GM23338 (cell line): ENCODE data around the gene IGLL5. TPM values are rescaled to one million over a fixed set of nuclear protein-coding genes. Genes with fewer than 3 reads are reported as not detected.

ENCODE experiments used
- ATAC-seq: fragments of 200-7000 bp; cut with Tn5 transposase; 3 replicates; pipeline ENCODE4 v1.9.1; 2020
- DNase-seq: peaks from one replicate; pipeline ENCODE4 v3.0.0-alpha.2; 2015; ENCODE audit warnings: low spot score
- H2AFZ ChIP-seq: fragments of 200-600 bp; sonication (generic); 2 replicates; pipeline ENCODE4 v1.8.0; 2016; ENCODE audit warnings: antibody characterized with exemption, mild to moderate bottlenecking, moderate library complexity
- H3F3A ChIP-seq: fragments of 200-600 bp; sonication (generic); replicated peaks from 2 replicates; pipeline ENCODE4 v1.8.0; 2017; ENCODE audit warnings: antibody characterized with exemption, mixed run types, low read depth
- H3K27ac ChIP-seq: fragments of 200-600 bp; sonication (generic); 2 replicates; pipeline ENCODE4 v1.6.1; 2016; ENCODE audit warnings: low read depth
- H3K27me3 ChIP-seq: fragments of 200-600 bp; sonication (generic); 2 replicates; pipeline ENCODE4 v1.8.0; 2016; ENCODE audit warnings: mild to moderate bottlenecking, mixed run types, moderate library complexity; ENCODE audit not compliant: insufficient read depth
- H3K36me3 ChIP-seq: fragments of 200-600 bp; sonication (generic); 2 replicates; pipeline ENCODE4 v1.8.0; 2016; ENCODE audit warnings: mild to moderate bottlenecking; ENCODE audit not compliant: insufficient read depth
- H3K4me1 ChIP-seq: fragments of 200-600 bp; sonication (generic); 2 replicates; pipeline ENCODE4 v1.8.0; 2016; ENCODE audit warnings: mild to moderate bottlenecking, moderate library complexity; ENCODE audit not compliant: insufficient read depth
- H3K4me2 ChIP-seq: fragments of 200-600 bp; sonication (generic); 2 replicates; pipeline ENCODE4 v1.7.1; 2017; ENCODE audit warnings: mixed run types
- H3K4me3 ChIP-seq: fragments of 200-600 bp; sonication (generic); 2 replicates; pipeline ENCODE4 v1.6.1; 2016; ENCODE audit warnings: mixed run types
- H3K79me2 ChIP-seq: fragments of 200-600 bp; sonication (generic); replicated peaks from 2 replicates; pipeline ENCODE4 v1.8.0; 2017; ENCODE audit warnings: mild to moderate bottlenecking; ENCODE audit not compliant: insufficient read depth
- H3K9me2 ChIP-seq: fragments of 200-600 bp; sonication (generic); 2 replicates; pipeline ENCODE4 v1.8.0; 2017; ENCODE audit not compliant: insufficient read depth
- H4K20me1 ChIP-seq: fragments of 200-600 bp; sonication (generic); replicated peaks from 2 replicates; pipeline ENCODE4 v1.8.0; 2017; ENCODE audit warnings: mild to moderate bottlenecking; ENCODE audit not compliant: insufficient read depth
- H3K27ac Mint-ChIP-seq: 2 replicates; pipeline ENCODE4 v1.8.0; 2020; ENCODE audit warnings: inconsistent platforms, mild to moderate bottlenecking, moderate library complexity, mixed read lengths
- H3K27me3 Mint-ChIP-seq: 3 replicates; pipeline ENCODE4 v1.8.0; 2022; ENCODE audit warnings: low read depth, mild to moderate bottlenecking, moderate library complexity, mixed read lengths, inconsistent platforms; ENCODE audit not compliant: insufficient read depth, poor library complexity
- H3K36me3 Mint-ChIP-seq: 3 replicates; pipeline ENCODE4 v1.8.0; 2021; ENCODE audit warnings: low read depth, mild to moderate bottlenecking, inconsistent platforms, moderate library complexity, mixed read lengths
- H3K4me1 Mint-ChIP-seq: 3 replicates; pipeline ENCODE4 v1.8.0; 2020; ENCODE audit warnings: mild to moderate bottlenecking, inconsistent platforms, mixed read lengths
- H3K4me3 Mint-ChIP-seq: 3 replicates; pipeline ENCODE4 v1.8.0; 2021; ENCODE audit warnings: moderate library complexity, mild to moderate bottlenecking, inconsistent platforms, mixed read lengths
- H3K9me3 Mint-ChIP-seq: 3 replicates; pipeline ENCODE4 v1.8.0; 2020; ENCODE audit warnings: moderate library complexity, mild to moderate bottlenecking, inconsistent platforms, mixed read lengths
- CREB1 ChIP-seq: fragments of 250-450 bp; sonication (Bioruptor Pico); IDR thresholded peaks from 2 replicates; pipeline ENCODE4 v1.5.0; 2020; ENCODE audit warnings: low read depth, mild to moderate bottlenecking, moderate library complexity
- EZH2 ChIP-seq: fragments of 200-600 bp; sonication (generic); IDR thresholded peaks from one replicate; pipeline ENCODE4 v1.8.0; 2017; ENCODE audit warnings: antibody characterized with exemption, mild to moderate bottlenecking, low read depth; ENCODE audit not compliant: unreplicated experiment
- EZH2phosphoT487 ChIP-seq: fragments of 200-600 bp; sonication (generic); IDR thresholded peaks from one replicate; pipeline ENCODE4 v1.8.1; 2018; ENCODE audit warnings: antibody characterized with exemption; ENCODE audit not compliant: unreplicated experiment
- JUNB ChIP-seq: IDR thresholded peaks from one replicate; pipeline ENCODE4 v1.6.1; 2016; ENCODE audit warnings: antibody characterized with exemption; ENCODE audit not compliant: unreplicated experiment
- NANOG ChIP-seq: IDR thresholded peaks from 2 replicates; pipeline ENCODE4 v1.6.1; 2016; ENCODE audit warnings: antibody characterized with exemption, borderline replicate concordance
- POLR2AphosphoS5 ChIP-seq: IDR thresholded peaks from 2 replicates; pipeline ENCODE4 v1.6.1; 2016; ENCODE audit warnings: antibody characterized with exemption, low read depth
- STAT1 ChIP-seq: IDR thresholded peaks from one replicate; pipeline ENCODE4 v1.6.1; 2016; ENCODE audit warnings: antibody characterized with exemption; ENCODE audit not compliant: unreplicated experiment
- ZNF114 ChIP-seq: fragments of 250-450 bp; sonication (Bioruptor Pico); IDR thresholded peaks from 2 replicates; pipeline ENCODE4 v1.5.0; 2020; ENCODE audit warnings: mild to moderate bottlenecking, moderate library complexity
- ZNF331 ChIP-seq: fragments of 250-450 bp; sonication (Bioruptor Pico); IDR thresholded peaks from 2 replicates; pipeline ENCODE4 v1.5.0; 2020; ENCODE audit warnings: low read depth, mild to moderate bottlenecking, moderate library complexity
- polyA plus RNA-seq: library from polyadenylated mRNA; unstranded; fragments of >200 nt; fragmentation: Nextera tagmentation; extraction: Ambion mirVana; gene quantifications from 2 replicates; pipeline ENCODE4 v1.2.1, GENCODE V29; 2016
- total RNA-seq: library from RNA; depleted of rRNA; stranded (reverse); fragments of >200 nt; shearing (Covaris generic); gene quantifications from 2 replicates; pipeline ENCODE4 v1.2.3, GENCODE V29; 2014
- TF ChIP-seq, protein P1 (sequence below): IDR thresholded peaks from 2 replicates; pipeline ENCODE4 v1.6.1; 2016; ENCODE audit warnings: antibody characterized with exemption
- TF ChIP-seq, protein P2 (sequence below): fragments of 250-450 bp; sonication (Bioruptor Pico); IDR thresholded peaks from 2 replicates; pipeline ENCODE4 v1.5.0; 2020; ENCODE audit warnings: mild to moderate bottlenecking, moderate library complexity
- TF ChIP-seq, protein P3 (sequence below): IDR thresholded peaks from one replicate; pipeline ENCODE4 v1.6.1; 2018; ENCODE audit warnings: antibody characterized with exemption; ENCODE audit not compliant: unreplicated experiment
- TF ChIP-seq, protein P4 (sequence below), 2 experiments: fragments of 200-600 bp in 1 of 2; sonication (generic) in 1 of 2; conservative IDR thresholded peaks; 2 replicates each; pipeline versions ENCODE4 v1.5.1 to v1.6.1; 2016 to 2017; ENCODE audit warnings: antibody characterized with exemption in 2 of 2, low read depth in 2 of 2, mild to moderate bottlenecking in 2 of 2, moderate library complexity in 1 of 2

Gene IGLL5
- total and polyA plus RNA-seq, 2 experiments from 2014 or later = not detected

DNA sequence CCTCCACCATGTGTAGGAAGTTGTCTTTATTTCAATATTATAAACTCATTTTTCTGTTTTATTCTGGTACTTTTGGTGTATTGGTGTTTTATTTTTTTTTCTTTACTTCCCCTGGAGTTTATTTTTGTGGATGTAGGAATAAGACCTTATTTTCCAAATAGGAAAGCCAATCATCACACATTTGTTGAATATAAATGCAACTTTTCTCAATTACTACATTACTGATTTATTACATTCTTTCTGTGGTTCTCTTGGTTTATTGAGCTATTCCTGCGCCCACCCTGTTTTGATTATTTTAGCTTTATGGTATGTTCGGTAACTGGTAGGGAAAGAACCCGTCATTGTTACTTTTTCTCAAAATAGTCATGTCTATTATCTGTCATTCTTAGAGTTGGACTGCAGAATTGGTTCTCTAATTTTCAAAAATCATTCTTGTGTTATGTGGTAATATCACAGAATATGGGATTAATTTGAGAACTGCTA is 3.6 kb downstream of the IGLL5 start:
- Histone ChIP-seq H2AFZ (no peak overlapping the region), H4K20me1 (no peaks in the 10 kb centered on the region), H3K4me1 (no peaks in the 10 kb centered on the region), H3K79me2 (no peaks in the 10 kb centered on the region), H3K4me3 (no peak overlapping the region), H3K27me3 (peaks cover 95% of the 10 kb centered on the region), H3F3A (no peaks in the 10 kb centered on the region), H3K36me3 (no peaks in the 10 kb centered on the region), H3K9me2 (no peaks in the 10 kb centered on the region), H3K27ac (no peak overlapping the region), H3K4me2 (no peak overlapping the region)
- H3K4me1 Mint-ChIP-seq = no peaks in the 10 kb centered on the region
- no peak overlapping the region for H3K27ac Mint-ChIP-seq
- DNase-seq = no peak
- no peaks in the 10 kb centered on the region; the same call in 2 of the 3 replicates for H3K9me3 Mint-ChIP-seq
- TF ChIP-seq, protein P1, sequence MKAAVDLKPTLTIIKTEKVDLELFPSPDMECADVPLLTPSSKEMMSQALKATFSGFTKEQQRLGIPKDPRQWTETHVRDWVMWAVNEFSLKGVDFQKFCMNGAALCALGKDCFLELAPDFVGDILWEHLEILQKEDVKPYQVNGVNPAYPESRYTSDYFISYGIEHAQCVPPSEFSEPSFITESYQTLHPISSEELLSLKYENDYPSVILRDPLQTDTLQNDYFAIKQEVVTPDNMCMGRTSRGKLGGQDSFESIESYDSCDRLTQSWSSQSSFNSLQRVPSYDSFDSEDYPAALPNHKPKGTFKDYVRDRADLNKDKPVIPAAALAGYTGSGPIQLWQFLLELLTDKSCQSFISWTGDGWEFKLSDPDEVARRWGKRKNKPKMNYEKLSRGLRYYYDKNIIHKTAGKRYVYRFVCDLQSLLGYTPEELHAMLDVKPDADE = no peak
- TF ChIP-seq JUNB (no peak), CREB1 (no peak), ZNF114 (CRISPR knock-in tag) (no peak), NANOG (no peak), ZNF331 (CRISPR knock-in tag) (no peak), POLR2AphosphoS5 (no peak), EZH2phosphoT487 (no peak), STAT1 (no peak), EZH2 (no peak)
- TF ChIP-seq, protein P2, sequence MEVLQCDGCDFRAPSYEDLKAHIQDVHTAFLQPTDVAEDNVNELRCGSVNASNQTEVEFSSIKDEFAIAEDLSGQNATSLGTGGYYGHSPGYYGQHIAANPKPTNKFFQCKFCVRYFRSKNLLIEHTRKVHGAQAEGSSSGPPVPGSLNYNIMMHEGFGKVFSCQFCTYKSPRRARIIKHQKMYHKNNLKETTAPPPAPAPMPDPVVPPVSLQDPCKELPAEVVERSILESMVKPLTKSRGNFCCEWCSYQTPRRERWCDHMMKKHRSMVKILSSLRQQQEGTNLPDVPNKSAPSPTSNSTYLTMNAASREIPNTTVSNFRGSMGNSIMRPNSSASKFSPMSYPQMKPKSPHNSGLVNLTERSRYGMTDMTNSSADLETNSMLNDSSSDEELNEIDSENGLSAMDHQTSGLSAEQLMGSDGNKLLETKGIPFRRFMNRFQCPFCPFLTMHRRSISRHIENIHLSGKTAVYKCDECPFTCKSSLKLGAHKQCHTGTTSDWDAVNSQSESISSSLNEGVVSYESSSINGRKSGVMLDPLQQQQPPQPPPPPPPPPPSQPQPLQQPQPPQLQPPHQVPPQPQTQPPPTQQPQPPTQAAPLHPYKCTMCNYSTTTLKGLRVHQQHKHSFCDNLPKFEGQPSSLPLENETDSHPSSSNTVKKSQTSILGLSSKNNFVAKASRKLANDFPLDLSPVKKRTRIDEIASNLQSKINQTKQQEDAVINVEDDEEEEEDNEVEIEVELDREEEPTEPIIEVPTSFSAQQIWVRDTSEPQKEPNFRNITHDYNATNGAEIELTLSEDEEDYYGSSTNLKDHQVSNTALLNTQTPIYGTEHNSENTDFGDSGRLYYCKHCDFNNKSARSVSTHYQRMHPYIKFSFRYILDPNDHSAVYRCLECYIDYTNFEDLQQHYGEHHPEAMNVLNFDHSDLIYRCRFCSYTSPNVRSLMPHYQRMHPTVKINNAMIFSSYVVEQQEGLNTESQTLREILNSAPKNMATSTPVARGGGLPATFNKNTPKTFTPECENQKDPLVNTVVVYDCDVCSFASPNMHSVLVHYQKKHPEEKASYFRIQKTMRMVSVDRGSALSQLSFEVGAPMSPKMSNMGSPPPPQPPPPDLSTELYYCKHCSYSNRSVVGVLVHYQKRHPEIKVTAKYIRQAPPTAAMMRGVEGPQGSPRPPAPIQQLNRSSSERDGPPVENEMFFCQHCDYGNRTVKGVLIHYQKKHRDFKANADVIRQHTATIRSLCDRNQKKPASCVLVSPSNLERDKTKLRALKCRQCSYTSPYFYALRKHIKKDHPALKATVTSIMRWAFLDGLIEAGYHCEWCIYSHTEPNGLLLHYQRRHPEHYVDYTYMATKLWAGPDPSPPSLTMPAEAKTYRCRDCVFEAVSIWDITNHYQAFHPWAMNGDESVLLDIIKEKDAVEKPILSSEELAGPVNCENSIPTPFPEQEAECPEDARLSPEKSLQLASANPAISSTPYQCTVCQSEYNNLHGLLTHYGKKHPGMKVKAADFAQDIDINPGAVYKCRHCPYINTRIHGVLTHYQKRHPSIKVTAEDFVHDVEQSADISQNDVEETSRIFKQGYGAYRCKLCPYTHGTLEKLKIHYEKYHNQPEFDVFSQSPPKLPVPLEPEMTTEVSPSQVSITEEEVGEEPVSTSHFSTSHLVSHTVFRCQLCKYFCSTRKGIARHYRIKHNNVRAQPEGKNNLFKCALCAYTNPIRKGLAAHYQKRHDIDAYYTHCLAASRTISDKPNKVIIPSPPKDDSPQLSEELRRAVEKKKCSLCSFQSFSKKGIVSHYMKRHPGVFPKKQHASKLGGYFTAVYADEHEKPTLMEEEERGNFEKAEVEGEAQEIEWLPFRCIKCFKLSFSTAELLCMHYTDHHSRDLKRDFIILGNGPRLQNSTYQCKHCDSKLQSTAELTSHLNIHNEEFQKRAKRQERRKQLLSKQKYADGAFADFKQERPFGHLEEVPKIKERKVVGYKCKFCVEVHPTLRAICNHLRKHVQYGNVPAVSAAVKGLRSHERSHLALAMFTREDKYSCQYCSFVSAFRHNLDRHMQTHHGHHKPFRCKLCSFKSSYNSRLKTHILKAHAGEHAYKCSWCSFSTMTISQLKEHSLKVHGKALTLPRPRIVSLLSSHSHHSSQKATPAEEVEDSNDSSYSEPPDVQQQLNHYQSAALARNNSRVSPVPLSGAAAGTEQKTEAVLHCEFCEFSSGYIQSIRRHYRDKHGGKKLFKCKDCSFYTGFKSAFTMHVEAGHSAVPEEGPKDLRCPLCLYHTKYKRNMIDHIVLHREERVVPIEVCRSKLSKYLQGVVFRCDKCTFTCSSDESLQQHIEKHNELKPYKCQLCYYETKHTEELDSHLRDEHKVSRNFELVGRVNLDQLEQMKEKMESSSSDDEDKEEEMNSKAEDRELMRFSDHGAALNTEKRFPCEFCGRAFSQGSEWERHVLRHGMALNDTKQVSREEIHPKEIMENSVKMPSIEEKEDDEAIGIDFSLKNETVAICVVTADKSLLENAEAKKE = no peak
- TF ChIP-seq, protein P3, sequence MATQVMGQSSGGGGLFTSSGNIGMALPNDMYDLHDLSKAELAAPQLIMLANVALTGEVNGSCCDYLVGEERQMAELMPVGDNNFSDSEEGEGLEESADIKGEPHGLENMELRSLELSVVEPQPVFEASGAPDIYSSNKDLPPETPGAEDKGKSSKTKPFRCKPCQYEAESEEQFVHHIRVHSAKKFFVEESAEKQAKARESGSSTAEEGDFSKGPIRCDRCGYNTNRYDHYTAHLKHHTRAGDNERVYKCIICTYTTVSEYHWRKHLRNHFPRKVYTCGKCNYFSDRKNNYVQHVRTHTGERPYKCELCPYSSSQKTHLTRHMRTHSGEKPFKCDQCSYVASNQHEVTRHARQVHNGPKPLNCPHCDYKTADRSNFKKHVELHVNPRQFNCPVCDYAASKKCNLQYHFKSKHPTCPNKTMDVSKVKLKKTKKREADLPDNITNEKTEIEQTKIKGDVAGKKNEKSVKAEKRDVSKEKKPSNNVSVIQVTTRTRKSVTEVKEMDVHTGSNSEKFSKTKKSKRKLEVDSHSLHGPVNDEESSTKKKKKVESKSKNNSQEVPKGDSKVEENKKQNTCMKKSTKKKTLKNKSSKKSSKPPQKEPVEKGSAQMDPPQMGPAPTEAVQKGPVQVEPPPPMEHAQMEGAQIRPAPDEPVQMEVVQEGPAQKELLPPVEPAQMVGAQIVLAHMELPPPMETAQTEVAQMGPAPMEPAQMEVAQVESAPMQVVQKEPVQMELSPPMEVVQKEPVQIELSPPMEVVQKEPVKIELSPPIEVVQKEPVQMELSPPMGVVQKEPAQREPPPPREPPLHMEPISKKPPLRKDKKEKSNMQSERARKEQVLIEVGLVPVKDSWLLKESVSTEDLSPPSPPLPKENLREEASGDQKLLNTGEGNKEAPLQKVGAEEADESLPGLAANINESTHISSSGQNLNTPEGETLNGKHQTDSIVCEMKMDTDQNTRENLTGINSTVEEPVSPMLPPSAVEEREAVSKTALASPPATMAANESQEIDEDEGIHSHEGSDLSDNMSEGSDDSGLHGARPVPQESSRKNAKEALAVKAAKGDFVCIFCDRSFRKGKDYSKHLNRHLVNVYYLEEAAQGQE = no peak
- TF ChIP-seq, protein P4, sequence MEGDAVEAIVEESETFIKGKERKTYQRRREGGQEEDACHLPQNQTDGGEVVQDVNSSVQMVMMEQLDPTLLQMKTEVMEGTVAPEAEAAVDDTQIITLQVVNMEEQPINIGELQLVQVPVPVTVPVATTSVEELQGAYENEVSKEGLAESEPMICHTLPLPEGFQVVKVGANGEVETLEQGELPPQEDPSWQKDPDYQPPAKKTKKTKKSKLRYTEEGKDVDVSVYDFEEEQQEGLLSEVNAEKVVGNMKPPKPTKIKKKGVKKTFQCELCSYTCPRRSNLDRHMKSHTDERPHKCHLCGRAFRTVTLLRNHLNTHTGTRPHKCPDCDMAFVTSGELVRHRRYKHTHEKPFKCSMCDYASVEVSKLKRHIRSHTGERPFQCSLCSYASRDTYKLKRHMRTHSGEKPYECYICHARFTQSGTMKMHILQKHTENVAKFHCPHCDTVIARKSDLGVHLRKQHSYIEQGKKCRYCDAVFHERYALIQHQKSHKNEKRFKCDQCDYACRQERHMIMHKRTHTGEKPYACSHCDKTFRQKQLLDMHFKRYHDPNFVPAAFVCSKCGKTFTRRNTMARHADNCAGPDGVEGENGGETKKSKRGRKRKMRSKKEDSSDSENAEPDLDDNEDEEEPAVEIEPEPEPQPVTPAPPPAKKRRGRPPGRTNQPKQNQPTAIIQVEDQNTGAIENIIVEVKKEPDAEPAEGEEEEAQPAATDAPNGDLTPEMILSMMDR (conservative IDR thresholded peaks at IDR 0.05; ENCODE audit: low read depth in 2 of 2) = no peak
- no peaks in the 10 kb centered on the region for H3K36me3 Mint-ChIP-seq
- no peak for ATAC-seq
- peaks cover 32% of the 10 kb centered on the region for H3K27me3 Mint-ChIP-seq
- H3K4me3 Mint-ChIP-seq = no peak overlapping the region
